Large intestine (tissue), 3 donors: ENCODE results near the gene LIN7C. TPM values are rescaled to one million over a fixed set of nuclear protein-coding genes. Genes with fewer than 3 reads are reported as not detected.

Experiments
- DNase-seq, 2 donors: peaks; one replicate each; pipeline versions ENCODE4 v3.0.0 to v3.0.0-alpha.2; 2013
- H3K27ac ChIP-seq: one replicate; pipeline ENCODE4 v1.5.1; 2013; ENCODE audit warnings: low read length
- H3K27me3 ChIP-seq: 2 replicates; pipeline ENCODE4 v1.6.1; 2013; ENCODE audit warnings: low read length; ENCODE audit not compliant: control insufficient read depth, insufficient read depth
- H3K36me3 ChIP-seq: 2 replicates; pipeline ENCODE4 v1.6.1; 2013; ENCODE audit warnings: low read length; ENCODE audit not compliant: control insufficient read depth, insufficient read depth
- H3K4me1 ChIP-seq: one replicate; pipeline ENCODE4 v1.6.1; 2013; ENCODE audit warnings: low read length; ENCODE audit not compliant: control insufficient read depth, insufficient read depth
- H3K4me3 ChIP-seq: one replicate; pipeline ENCODE4 v1.5.1; 2013; ENCODE audit warnings: low read length
- H3K9me3 ChIP-seq: one replicate; pipeline ENCODE4 v1.6.1; 2013; ENCODE audit warnings: mild to moderate bottlenecking, low read depth, low read length, moderate library complexity; ENCODE audit not compliant: control insufficient read depth
- WGBS: methylation state at CpG from one replicate; pipeline ENCODE4 v1.1.5; 2013; ENCODE audit warnings: low lambda C conversion rate; ENCODE audit not compliant: insufficient coverage; 5-methylcytosine and 5-hydroxymethylcytosine counted together
- polyA plus RNA-seq: library from polyadenylated mRNA; unstranded; fragments of 120-200 nt; gene quantifications from one replicate; pipeline ENCODE4 v1.2.1, GENCODE V29; 2013

LIN7C gene
- polyA plus RNA-seq, 1 donor = 26.9 TPM

GRCh38 chr11:27464909-27465308, 41.7 kb downstream of the LIN7C start:
- peak overlapping the region; percentile 86 for H3K27ac ChIP-seq
- no peak overlapping the region for H3K4me3 ChIP-seq
- H3K9me3 ChIP-seq = no peaks in the 10 kb centered on the region
- no peaks in the 10 kb centered on the region for H3K27me3 ChIP-seq
- H3K4me1 ChIP-seq = peaks cover 29% of the 10 kb centered on the region
- H3K36me3 ChIP-seq = peaks cover 4% of the 10 kb centered on the region
- WGBS = 83% methylated on average over 1 of the region's 2 CpGs
- no peak for DNase-seq

GRCh38 chr11:27464289-27464696, 42.3 kb downstream of the LIN7C start:
- peak in 1 of 2 donors; percentile 61 for DNase-seq
- Histone ChIP-seq H3K9me3 (no peaks in the 10 kb centered on the region), H3K4me3 (no peak overlapping the region), H3K27ac (peak overlapping the region; percentile 86), H3K4me1 (peaks cover 23% of the 10 kb centered on the region), H3K27me3 (no peaks in the 10 kb centered on the region), H3K36me3 (peaks cover 4% of the 10 kb centered on the region)
- no CpG with 5 or more reads among the region's 2 CpGs for WGBS

DNA sequence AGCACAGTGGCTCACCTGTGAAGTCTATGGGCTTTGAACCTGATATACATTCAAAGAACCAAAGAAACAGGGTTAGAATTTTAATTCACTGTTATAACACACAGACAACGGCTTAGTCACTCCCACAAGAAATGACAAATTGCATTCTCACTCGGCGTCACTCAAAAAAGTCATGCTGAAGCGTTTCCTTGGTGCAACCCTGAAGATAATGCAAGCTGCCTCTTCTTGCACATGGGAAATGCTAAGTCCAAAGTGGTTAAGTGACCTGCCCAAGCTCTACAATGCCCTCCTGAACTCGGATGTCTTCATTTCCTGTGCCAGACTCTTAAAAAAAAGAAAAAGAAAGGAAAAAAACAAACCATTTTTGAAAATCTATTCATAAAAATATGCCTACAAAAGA, 44.0 kb downstream of the LIN7C start:
- Histone ChIP-seq H3K9me3 (no peaks in the 10 kb centered on the region), H3K27me3 (no peaks in the 10 kb centered on the region), H3K36me3 (peaks cover 4% of the 10 kb centered on the region), H3K27ac (no peak overlapping the region), H3K4me1 (peaks cover 11% of the 10 kb centered on the region), H3K4me3 (no peak overlapping the region)
- 100% methylated on average over 1 of the region's 5 CpGs for WGBS
- no peak for DNase-seq

GRCh38 chr11:27460158-27460978, 46.2 kb downstream of the LIN7C start:
- peaks cover 20% of the 10 kb centered on the region for H3K4me1 ChIP-seq

GRCh38 chr11:27459191-27459590, 47.4 kb downstream of the LIN7C start:
- H3K36me3 ChIP-seq = peaks cover 4% of the 10 kb centered on the region
- WGBS = 17% methylated on average over 1 of the region's 6 CpGs
- H3K27me3 ChIP-seq = no peaks in the 10 kb centered on the region
- H3K4me3 ChIP-seq = no peak overlapping the region
- H3K27ac ChIP-seq = no peak overlapping the region
- no peaks in the 10 kb centered on the region for H3K9me3 ChIP-seq
- peaks cover 17% of the 10 kb centered on the region for H3K4me1 ChIP-seq
- no peak for DNase-seq

More at GRCh38 chr11:27460158-27460978, 46.2 kb downstream of the LIN7C start:
- Histone ChIP-seq H3K36me3 (peaks cover 4% of the 10 kb centered on the region), H3K9me3 (no peaks in the 10 kb centered on the region), H3K27ac (no peak overlapping the region), H3K4me3 (no peak overlapping the region), H3K27me3 (no peaks in the 10 kb centered on the region)
- no peak for DNase-seq
- no CpG with 5 or more reads among the region's 5 CpGs for WGBS

DNA sequence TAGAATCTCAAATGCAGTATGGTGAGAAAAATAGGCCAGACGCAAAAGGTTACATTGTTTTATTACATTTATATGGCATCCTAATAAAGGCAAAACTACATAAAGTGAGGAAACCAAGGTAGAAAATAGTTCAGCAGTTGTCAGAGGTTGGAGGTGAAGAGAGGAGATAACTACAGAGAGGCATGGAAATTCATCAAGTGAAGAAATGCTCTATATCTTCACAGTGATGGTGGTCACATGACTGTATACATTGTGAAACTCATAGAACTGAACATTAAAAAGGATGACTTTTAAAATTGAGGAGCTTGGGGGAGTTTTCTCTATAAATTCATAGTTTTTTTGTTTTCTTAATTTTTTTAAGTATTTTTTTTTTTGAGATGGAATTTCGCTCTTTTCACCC, 48.4 kb downstream of the LIN7C start:
- no peak for DNase-seq
- Histone ChIP-seq H3K27me3 (no peaks in the 10 kb centered on the region), H3K36me3 (peaks cover 4% of the 10 kb centered on the region), H3K9me3 (no peaks in the 10 kb centered on the region), H3K4me1 (peaks cover 14% of the 10 kb centered on the region), H3K4me3 (no peak overlapping the region), H3K27ac (no peak overlapping the region)
- WGBS = 92% methylated on average over 2 of the region's 2 CpGs

GRCh38 chr11:27456795-27457329, 49.7 kb downstream of the LIN7C start:
- no peak for DNase-seq
- Histone ChIP-seq H3K4me1 (peaks cover 14% of the 10 kb centered on the region), H3K27me3 (no peaks in the 10 kb centered on the region), H3K4me3 (no peak overlapping the region), H3K36me3 (peaks cover under 1% of the 10 kb centered on the region), H3K27ac (no peak overlapping the region), H3K9me3 (no peaks in the 10 kb centered on the region)

GRCh38 chr11:27456140-27456794, 50.3 kb downstream of the LIN7C start:
- Histone ChIP-seq H3K27ac (no peak overlapping the region), H3K9me3 (no peaks in the 10 kb centered on the region), H3K36me3 (no peaks in the 10 kb centered on the region), H3K27me3 (no peaks in the 10 kb centered on the region), H3K4me1 (peaks cover 16% of the 10 kb centered on the region), H3K4me3 (no peak overlapping the region)
- DNase-seq = peak in 1 of 2 donors; percentile 38
- 20% methylated on average over 1 of the region's 2 CpGs for WGBS

GRCh38 chr11:27455667-27456066, 50.9 kb downstream of the LIN7C start:
- Histone ChIP-seq H3K4me3 (no peak overlapping the region), H3K27ac (no peak overlapping the region), H3K4me1 (peaks cover 18% of the 10 kb centered on the region), H3K36me3 (no peaks in the 10 kb centered on the region), H3K9me3 (no peaks in the 10 kb centered on the region), H3K27me3 (no peaks in the 10 kb centered on the region)
- no peak for DNase-seq
- no CpG with 5 or more reads among the region's 4 CpGs for WGBS

DNA sequence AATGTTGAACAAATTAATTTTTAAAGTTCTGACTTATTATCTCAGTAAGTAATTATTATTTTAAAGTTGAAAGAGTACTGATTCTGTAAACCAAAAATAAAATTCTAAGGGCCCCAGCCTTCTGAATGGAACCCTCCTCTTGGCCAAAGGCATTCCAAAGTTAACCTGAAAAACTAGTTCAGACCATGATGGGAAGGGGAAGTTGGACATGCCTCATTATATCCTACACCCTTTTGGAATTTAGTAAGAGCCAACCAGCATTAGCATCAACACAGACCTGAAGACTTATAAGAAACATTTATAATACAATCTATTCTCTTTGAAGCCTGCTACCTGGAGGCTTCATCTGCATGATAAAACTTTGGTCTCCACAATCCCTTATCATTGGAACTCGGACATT, 52.9 kb downstream of the LIN7C start:
- WGBS = 40% methylated on average over 1 of the region's 1 CpG
- DNase-seq = no peak
- no peak overlapping the region for H3K4me3 ChIP-seq
- no peaks in the 10 kb centered on the region for H3K27me3 ChIP-seq
- no peaks in the 10 kb centered on the region for H3K36me3 ChIP-seq
- no peaks in the 10 kb centered on the region for H3K9me3 ChIP-seq
- no peak overlapping the region for H3K27ac ChIP-seq
- H3K4me1 ChIP-seq = peaks cover 18% of the 10 kb centered on the region
